ENCODE data around the gene TPSG1.

Gene TPSG1

DNA sequence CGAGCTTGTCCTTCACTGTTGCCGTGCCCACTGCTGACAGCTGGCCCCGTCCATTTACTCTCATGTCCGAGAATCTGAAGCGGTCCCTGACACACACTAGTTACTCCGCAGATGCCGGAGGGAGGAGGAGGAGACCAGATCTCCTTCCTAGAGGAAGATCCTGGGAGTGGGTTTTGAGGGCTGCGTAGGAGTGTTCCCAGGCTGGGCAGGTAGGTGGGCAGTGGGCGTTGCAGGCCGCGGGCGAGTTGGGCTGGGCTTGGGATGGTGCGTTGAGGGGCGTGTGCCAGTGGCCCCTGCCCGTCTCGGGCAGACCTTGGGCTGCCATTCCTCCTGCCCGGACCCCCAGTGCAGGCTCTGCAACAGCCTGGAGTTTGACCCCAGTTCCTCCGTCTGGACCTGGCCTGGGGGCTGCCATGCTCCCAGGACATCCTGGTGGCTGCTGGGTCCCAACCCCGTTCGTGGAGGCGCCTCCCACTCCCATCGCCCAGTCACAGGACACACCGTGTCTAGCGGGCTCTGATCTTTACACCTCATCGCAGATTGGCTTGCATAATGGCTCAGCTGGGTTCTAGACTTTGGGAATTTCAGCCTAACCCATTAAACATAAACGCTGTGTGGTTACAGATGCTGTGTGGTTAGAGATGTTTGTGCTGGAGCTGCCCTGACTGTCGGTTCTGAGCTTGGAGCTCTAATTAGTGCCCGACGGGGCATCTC lies 49.3 kb downstream of the TPSG1 start:
- no peak overlapping the region for H3K4me3 ChIP-seq (ENCODE audit: low read depth in 1 of 2, low read length in 2 of 2)
- no peak overlapping the region for H3K9ac ChIP-seq (ENCODE audit: low read depth, low read length)
- no peak for DNase-seq
- no peak overlapping the region for H3K27ac ChIP-seq (ENCODE audit: low read length)
- ATAC-seq (ENCODE audit: insufficient read depth, low read depth), result no peak
- H3K79me2 ChIP-seq (ENCODE audit: insufficient read depth, low read length), result no peaks in the 10 kb centered on the region
- TF ChIP-seq, protein P1, sequence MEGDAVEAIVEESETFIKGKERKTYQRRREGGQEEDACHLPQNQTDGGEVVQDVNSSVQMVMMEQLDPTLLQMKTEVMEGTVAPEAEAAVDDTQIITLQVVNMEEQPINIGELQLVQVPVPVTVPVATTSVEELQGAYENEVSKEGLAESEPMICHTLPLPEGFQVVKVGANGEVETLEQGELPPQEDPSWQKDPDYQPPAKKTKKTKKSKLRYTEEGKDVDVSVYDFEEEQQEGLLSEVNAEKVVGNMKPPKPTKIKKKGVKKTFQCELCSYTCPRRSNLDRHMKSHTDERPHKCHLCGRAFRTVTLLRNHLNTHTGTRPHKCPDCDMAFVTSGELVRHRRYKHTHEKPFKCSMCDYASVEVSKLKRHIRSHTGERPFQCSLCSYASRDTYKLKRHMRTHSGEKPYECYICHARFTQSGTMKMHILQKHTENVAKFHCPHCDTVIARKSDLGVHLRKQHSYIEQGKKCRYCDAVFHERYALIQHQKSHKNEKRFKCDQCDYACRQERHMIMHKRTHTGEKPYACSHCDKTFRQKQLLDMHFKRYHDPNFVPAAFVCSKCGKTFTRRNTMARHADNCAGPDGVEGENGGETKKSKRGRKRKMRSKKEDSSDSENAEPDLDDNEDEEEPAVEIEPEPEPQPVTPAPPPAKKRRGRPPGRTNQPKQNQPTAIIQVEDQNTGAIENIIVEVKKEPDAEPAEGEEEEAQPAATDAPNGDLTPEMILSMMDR (IDR thresholded peaks at IDR 0.05; ENCODE audit: borderline replicate concordance, extremely low read depth, low read length, poor library complexity, severe bottlenecking), result no peak
- TF ChIP-seq EZH2 (IDR thresholded peaks at IDR 0.05; ENCODE audit: borderline replicate concordance, low read depth, low read length, severe bottlenecking), result no peak
- H2AFZ ChIP-seq (ENCODE audit: low read depth, low read length), result no peak overlapping the region
- no peaks in the 10 kb centered on the region for H3K27me3 ChIP-seq (ENCODE audit: insufficient read depth, low read length, poor library complexity)
- peaks cover 6% of the 10 kb centered on the region; the same call in 1 of the 2 replicates for H4K20me1 ChIP-seq (ENCODE audit: insufficient read depth, low read length)
- H3K36me3 ChIP-seq (ENCODE audit: insufficient read depth, low read length), result no peaks in the 10 kb centered on the region
- no peak overlapping the region for H3K4me2 ChIP-seq (ENCODE audit: insufficient read depth, low read length)
- H3K4me1 ChIP-seq (ENCODE audit: insufficient read depth, low read length), result no peaks in the 10 kb centered on the region
- H3K9me3 ChIP-seq (ENCODE audit: insufficient read depth, low read length, severe bottlenecking), result no peaks in the 10 kb centered on the region

DNA sequence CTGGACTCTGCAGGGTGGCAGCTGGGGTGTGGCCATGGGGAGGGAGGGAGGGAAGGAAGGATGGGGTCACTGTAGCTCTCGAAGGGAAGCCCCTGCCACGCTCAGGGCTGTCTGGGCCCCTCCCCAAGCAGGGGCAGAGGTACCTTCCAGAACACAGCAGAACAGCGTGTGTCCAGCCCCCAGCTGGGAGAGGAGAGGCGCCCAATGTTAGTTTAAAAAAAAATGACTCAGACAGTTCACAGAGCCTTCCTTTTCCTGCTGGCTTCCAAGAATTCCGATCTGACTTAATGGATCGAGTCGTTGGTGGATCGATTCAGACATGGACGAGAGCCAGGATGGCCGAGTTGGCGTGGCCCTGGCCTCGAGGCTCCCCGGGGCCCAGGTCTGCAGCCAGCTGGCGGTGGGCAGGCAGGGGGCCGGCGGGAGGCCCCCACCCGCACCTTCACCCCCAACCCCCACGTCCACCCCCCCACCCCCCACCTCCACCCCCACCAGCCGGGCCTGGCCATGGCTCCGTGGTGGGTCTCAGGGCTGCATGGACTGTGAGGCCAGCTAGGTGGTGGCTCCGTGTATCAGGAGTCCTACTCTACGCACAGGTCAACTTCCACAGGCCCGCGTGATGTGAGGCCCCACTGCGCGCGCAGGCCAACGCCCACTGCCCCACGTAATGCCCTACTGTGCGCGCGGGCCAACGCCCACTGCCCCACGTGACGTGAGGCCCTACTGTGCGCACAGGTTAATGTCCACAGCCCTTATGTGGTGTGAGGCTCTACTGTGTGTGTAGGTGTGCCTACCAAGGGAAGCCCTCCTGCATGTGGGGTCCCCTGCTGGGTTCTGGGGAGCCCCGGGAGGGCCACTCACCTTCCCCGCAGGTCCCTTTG lies 50.4 kb downstream of the TPSG1 start:
- Histone ChIP-seq H3K9me3 (ENCODE audit: insufficient read depth, low read length, severe bottlenecking) (no peaks in the 10 kb centered on the region), H3K79me2 (ENCODE audit: insufficient read depth, low read length) (no peaks in the 10 kb centered on the region), H3K36me3 (ENCODE audit: insufficient read depth, low read length) (no peaks in the 10 kb centered on the region), H3K9ac (ENCODE audit: low read depth, low read length) (no peak overlapping the region), H3K4me3 (ENCODE audit: low read depth in 1 of 2, low read length in 2 of 2) (no peak overlapping the region), H4K20me1 (ENCODE audit: insufficient read depth, low read length) (peaks cover 6% of the 10 kb centered on the region; the same call in 1 of the 2 replicates), H3K27ac (ENCODE audit: low read length) (no peak overlapping the region), H3K27me3 (ENCODE audit: insufficient read depth, low read length, poor library complexity) (no peaks in the 10 kb centered on the region), H2AFZ (ENCODE audit: low read depth, low read length) (no peak overlapping the region), H3K4me2 (ENCODE audit: insufficient read depth, low read length) (no peak overlapping the region), H3K4me1 (ENCODE audit: insufficient read depth, low read length) (no peaks in the 10 kb centered on the region)
- TF ChIP-seq, protein P1 (IDR thresholded peaks at IDR 0.05; ENCODE audit: borderline replicate concordance, extremely low read depth, low read length, poor library complexity, severe bottlenecking), result no peak
- no peak for TF ChIP-seq EZH2 (IDR thresholded peaks at IDR 0.05; ENCODE audit: borderline replicate concordance, low read depth, low read length, severe bottlenecking)
- no peak for DNase-seq
- no peak for ATAC-seq (ENCODE audit: insufficient read depth, low read depth)

DNA sequence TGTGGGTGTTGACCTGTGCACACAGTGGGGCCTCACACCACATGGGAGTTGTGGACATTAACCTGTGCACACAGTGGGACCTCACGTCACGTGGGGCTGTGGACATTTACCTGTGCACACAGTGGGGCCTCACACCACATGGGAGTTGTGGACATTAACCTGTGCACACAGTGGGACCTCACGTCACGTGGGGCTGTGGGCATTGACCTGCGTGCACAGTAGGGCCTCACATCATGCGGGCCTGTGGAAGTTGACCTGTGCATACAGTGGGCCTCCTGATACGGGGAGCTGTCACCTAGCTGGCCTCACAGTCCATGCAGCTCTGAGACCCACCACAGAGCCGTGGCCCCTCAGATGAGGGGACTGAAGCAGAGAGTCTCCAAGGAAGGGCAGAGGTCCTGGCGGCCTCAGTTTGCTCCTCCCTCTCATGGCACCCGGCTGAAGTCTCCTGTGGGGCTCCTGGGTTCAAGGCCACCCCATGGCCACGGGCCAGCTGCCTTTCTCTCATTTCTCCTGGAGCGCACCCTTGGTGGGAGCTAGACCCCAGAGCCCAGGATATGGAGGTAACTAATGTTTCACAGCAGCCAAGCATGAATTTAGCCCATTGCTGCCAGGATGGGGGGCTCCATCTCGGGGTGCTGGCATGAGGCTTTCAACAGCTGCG lies 51.1 kb downstream of the TPSG1 start:
- no peak overlapping the region for H3K9ac ChIP-seq (ENCODE audit: low read depth, low read length)
- ATAC-seq (ENCODE audit: insufficient read depth, low read depth) (no peak), DNase-seq (no peak)
- no peak overlapping the region for H3K4me2 ChIP-seq (ENCODE audit: insufficient read depth, low read length)
- no peaks in the 10 kb centered on the region for H3K79me2 ChIP-seq (ENCODE audit: insufficient read depth, low read length)
- H2AFZ ChIP-seq (ENCODE audit: low read depth, low read length), result no peak overlapping the region
- H4K20me1 ChIP-seq (ENCODE audit: insufficient read depth, low read length), result peaks cover 6% of the 10 kb centered on the region; the same call in 1 of the 2 replicates
- H3K9me3 ChIP-seq (ENCODE audit: insufficient read depth, low read length, severe bottlenecking), result no peaks in the 10 kb centered on the region
- no peaks in the 10 kb centered on the region for H3K27me3 ChIP-seq (ENCODE audit: insufficient read depth, low read length, poor library complexity)
- no peaks in the 10 kb centered on the region for H3K4me1 ChIP-seq (ENCODE audit: insufficient read depth, low read length)
- no peak overlapping the region for H3K4me3 ChIP-seq (ENCODE audit: low read depth in 1 of 2, low read length in 2 of 2)
- TF ChIP-seq, protein P1 (IDR thresholded peaks at IDR 0.05; ENCODE audit: borderline replicate concordance, extremely low read depth, low read length, poor library complexity, severe bottlenecking), result no peak
- no peak for TF ChIP-seq EZH2 (IDR thresholded peaks at IDR 0.05; ENCODE audit: borderline replicate concordance, low read depth, low read length, severe bottlenecking)
- H3K27ac ChIP-seq (ENCODE audit: low read length), result no peak overlapping the region
- no peaks in the 10 kb centered on the region for H3K36me3 ChIP-seq (ENCODE audit: insufficient read depth, low read length)
